ENCODE data around the gene C3orf70. TPM values are rescaled to one million over a fixed set of nuclear protein-coding genes. Genes with fewer than 3 reads are reported as not detected.
"Not testable (repeated sequence)": the region's sequence is repeated elsewhere in the genome, so short reads cannot be mapped to it uniquely, and the experiment has no call there.

C3orf70 gene
- total RNA-seq, 1 experiment from 2014 or later: not detected

- Histone ChIP-seq H3K9me3 (ENCODE audit: low read length) (no peaks in the 10 kb centered on the region), H3K79me2 (ENCODE audit: low read length) (no peaks in the 10 kb centered on the region), H3K4me3 (ENCODE audit: low read length) (no peak overlapping the region), H3K4me1 (ENCODE audit: low read length) (no peaks in the 10 kb centered on the region), H2AFZ (ENCODE audit: low read length) (no peak overlapping the region), H3K36me3 (ENCODE audit: insufficient read depth, low read length) (no peaks in the 10 kb centered on the region), H3K27me3 (ENCODE audit: low read length) (peaks cover 6% of the 10 kb centered on the region), H3K9ac (ENCODE audit: low read length) (no peak overlapping the region), H3K27ac (ENCODE audit: low read length) (no peak overlapping the region), H4K20me1 (ENCODE audit: insufficient read depth, low read depth, low read length) (no peaks in the 10 kb centered on the region), H3K4me2 (ENCODE audit: low read depth, low read length, poor library complexity, severe bottlenecking) (no peak overlapping the region), H3K9me2 (replicated peaks; ENCODE audit: insufficient read depth, low read length) (no peaks in the 10 kb centered on the region)
- DNase-seq: no peak
These were observed 38.1 kb downstream of the C3orf70 start for GRCh38 chr3:185114756-185115155.

DNA sequence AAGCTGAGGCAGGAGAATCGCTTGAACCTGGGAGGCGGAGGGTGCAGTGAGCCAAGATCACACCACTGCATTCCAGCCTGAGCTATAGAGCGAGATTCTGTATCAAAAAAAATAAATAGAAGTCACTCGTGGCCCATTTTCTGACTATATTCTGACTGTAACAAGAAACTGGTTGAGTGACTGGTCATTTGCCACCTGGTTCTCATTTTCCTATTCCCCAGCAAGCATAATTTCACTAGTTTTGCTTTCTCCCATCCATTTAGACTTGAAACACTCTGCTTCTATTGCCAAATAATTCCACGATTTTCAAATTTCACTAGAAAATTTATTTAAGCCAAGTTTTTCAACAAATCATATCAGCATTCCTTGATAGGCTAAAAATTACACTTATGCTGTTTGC, 40.7 kb downstream of the C3orf70 start:
- no peaks in the 10 kb centered on the region for H4K20me1 ChIP-seq (ENCODE audit: insufficient read depth, low read depth, low read length)
- no peaks in the 10 kb centered on the region for H3K4me1 ChIP-seq (ENCODE audit: low read length)
- DNase-seq: no peak
- H3K4me3 ChIP-seq (ENCODE audit: low read length): no peak overlapping the region
- H3K9me2 ChIP-seq (replicated peaks; ENCODE audit: insufficient read depth, low read length): no peaks in the 10 kb centered on the region
- H3K9me3 ChIP-seq (ENCODE audit: low read length): no peaks in the 10 kb centered on the region
- no peak overlapping the region for H3K9ac ChIP-seq (ENCODE audit: low read length)
- no peak overlapping the region for H3K4me2 ChIP-seq (ENCODE audit: low read depth, low read length, poor library complexity, severe bottlenecking)
- H3K36me3 ChIP-seq (ENCODE audit: insufficient read depth, low read length): no peaks in the 10 kb centered on the region
- no peaks in the 10 kb centered on the region for H3K79me2 ChIP-seq (ENCODE audit: low read length)
- peaks cover 6% of the 10 kb centered on the region for H3K27me3 ChIP-seq (ENCODE audit: low read length)
- H3K27ac ChIP-seq (ENCODE audit: low read length): no peak overlapping the region
- H2AFZ ChIP-seq (ENCODE audit: low read length): no peak overlapping the region

DNA sequence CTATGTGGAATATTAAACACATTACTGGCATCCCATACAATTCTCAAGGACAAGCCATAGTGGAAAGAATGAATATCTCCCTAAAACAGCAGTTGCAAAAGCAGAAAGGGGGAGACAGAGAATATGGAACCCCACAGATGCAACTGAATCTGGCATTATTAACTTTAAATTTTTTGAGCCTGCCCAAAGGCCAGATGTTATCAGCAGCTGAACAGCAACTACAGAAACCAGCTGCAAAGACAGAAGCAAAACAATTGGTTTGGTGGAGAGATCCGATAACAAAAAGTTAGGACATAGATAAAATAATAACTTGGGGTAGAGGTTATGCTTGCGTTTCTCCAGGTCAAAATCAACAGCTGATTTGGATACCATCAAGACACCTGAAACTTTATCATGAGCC, 43.8 kb downstream of the C3orf70 start:
- not testable (repeated sequence) for H4K20me1 ChIP-seq (ENCODE audit: insufficient read depth, low read depth, low read length); H3K27me3 ChIP-seq (ENCODE audit: low read length); H3K4me1 ChIP-seq (ENCODE audit: low read length); H2AFZ ChIP-seq (ENCODE audit: low read length); H3K36me3 ChIP-seq (ENCODE audit: insufficient read depth, low read length); H3K9me3 ChIP-seq (ENCODE audit: low read length); H3K9me2 ChIP-seq (replicated peaks; ENCODE audit: insufficient read depth, low read length); H3K4me3 ChIP-seq (ENCODE audit: low read length); H3K79me2 ChIP-seq (ENCODE audit: low read length); DNase-seq; H3K27ac ChIP-seq (ENCODE audit: low read length); H3K9ac ChIP-seq (ENCODE audit: low read length); H3K4me2 ChIP-seq (ENCODE audit: low read depth, low read length, poor library complexity, severe bottlenecking)

DNA sequence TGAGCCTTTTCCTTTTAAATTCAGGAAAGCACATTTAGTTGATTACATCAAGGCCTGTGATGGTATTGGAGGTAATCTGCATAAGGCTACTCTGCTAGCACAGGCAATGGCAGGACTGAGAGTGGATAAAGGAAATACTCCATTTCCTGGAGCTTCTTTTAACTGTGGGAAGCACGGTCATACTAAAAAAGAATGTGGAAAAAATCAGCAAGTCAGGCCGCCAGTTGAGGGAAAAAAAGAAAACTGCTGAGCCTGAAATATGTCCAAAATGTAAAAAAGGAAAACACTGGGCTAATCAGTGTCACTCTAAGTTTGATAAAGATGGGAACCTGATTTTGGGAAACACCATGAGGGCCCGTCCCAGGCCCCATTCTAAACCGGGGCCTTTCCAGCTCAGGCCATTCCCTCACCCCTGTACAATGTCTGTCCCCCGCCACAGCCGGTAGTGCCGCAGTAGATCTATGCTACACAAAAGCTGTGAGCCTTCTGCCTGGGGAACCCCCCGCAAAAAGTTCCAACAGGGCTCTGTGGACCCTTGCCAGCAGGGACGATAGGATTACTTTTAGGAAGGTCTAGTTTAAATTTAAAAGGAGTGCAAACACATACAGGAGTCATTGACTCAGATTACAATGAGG, 46.5 kb downstream of the C3orf70 start:
- not testable (repeated sequence) for H3K4me2 ChIP-seq (ENCODE audit: low read depth, low read length, poor library complexity, severe bottlenecking); DNase-seq; H3K9me2 ChIP-seq (replicated peaks; ENCODE audit: insufficient read depth, low read length); H3K9ac ChIP-seq (ENCODE audit: low read length); H3K4me3 ChIP-seq (ENCODE audit: low read length); H3K79me2 ChIP-seq (ENCODE audit: low read length); H3K4me1 ChIP-seq (ENCODE audit: low read length); H2AFZ ChIP-seq (ENCODE audit: low read length); H4K20me1 ChIP-seq (ENCODE audit: insufficient read depth, low read depth, low read length); H3K27ac ChIP-seq (ENCODE audit: low read length); H3K9me3 ChIP-seq (ENCODE audit: low read length); H3K27me3 ChIP-seq (ENCODE audit: low read length); H3K36me3 ChIP-seq (ENCODE audit: insufficient read depth, low read length)

DNA sequence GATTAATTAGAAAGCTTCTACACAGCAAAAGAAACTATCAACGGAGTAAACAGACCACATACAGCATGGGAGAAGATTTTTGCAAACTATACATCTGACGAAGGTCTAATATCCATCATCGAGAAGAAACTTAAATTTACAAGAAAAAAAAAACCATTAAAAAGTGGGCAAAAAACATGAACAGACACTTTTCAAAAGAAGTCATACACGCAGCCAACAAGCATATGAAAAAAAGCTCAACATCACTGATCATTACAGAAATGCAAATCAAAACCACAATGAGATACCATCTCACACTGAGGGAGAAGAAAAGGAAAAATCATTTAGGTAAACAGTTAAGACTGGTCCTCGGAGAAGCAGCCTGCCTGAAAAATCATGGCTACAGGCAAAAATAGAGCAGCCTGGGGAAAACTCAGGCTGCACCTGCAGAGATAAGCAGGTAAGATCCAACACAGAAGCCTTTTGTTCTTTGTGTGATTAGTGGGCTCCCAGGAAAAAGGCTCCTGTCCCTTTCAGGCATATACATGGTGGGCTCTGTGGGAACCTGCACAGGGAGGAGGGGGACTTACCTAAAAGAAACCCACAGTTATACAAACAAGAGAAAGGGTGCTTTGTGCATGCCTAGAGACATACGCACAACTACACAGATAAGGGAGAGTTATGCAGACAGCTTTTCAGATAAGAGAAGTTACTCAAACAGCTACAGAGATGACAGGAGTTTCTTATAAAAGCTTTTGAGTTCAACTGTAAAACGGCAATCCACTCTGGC, 49.3 kb downstream of the C3orf70 start:
- Histone ChIP-seq H3K36me3 (ENCODE audit: insufficient read depth, low read length) (no peaks in the 10 kb centered on the region), H3K9ac (ENCODE audit: low read length) (no peak overlapping the region), H2AFZ (ENCODE audit: low read length) (no peak overlapping the region), H3K4me1 (ENCODE audit: low read length) (no peaks in the 10 kb centered on the region), H3K9me2 (replicated peaks; ENCODE audit: insufficient read depth, low read length) (no peaks in the 10 kb centered on the region), H3K4me3 (ENCODE audit: low read length) (no peak overlapping the region), H3K27me3 (ENCODE audit: low read length) (no peaks in the 10 kb centered on the region), H3K9me3 (ENCODE audit: low read length) (no peaks in the 10 kb centered on the region), H3K4me2 (ENCODE audit: low read depth, low read length, poor library complexity, severe bottlenecking) (no peak overlapping the region), H3K27ac (ENCODE audit: low read length) (no peak overlapping the region), H4K20me1 (ENCODE audit: insufficient read depth, low read depth, low read length) (no peaks in the 10 kb centered on the region), H3K79me2 (ENCODE audit: low read length) (no peaks in the 10 kb centered on the region)
- DNase-seq: no peak

DNA sequence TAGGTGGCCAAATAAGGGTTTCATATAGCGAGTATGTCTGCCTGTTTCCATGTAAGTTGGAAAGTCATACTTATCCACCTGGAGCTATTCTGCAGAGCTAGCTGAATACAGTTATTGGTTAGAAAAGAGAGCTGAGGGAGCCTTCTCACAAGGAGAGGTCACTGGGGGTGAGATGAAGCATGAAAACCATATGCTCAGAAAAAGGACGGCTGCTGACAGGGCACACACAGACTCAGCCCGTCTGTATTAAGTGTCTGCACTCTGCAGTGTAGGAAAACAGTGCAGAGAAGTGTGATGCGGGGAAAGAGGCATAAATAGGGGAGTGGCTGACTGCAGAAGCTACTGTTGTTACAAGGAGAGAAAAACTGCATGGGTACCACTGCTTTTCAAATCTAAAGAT, 58.2 kb downstream of the C3orf70 start:
- DNase-seq: no peak
- H2AFZ ChIP-seq (ENCODE audit: low read length): no peak overlapping the region
- no peak overlapping the region for H3K9ac ChIP-seq (ENCODE audit: low read length)
- no peaks in the 10 kb centered on the region for H3K9me2 ChIP-seq (replicated peaks; ENCODE audit: insufficient read depth, low read length)
- no peaks in the 10 kb centered on the region for H3K79me2 ChIP-seq (ENCODE audit: low read length)
- H3K27ac ChIP-seq (ENCODE audit: low read length): no peak overlapping the region
- no peaks in the 10 kb centered on the region for H4K20me1 ChIP-seq (ENCODE audit: insufficient read depth, low read depth, low read length)
- no peak overlapping the region for H3K4me3 ChIP-seq (ENCODE audit: low read length)
- H3K4me2 ChIP-seq (ENCODE audit: low read depth, low read length, poor library complexity, severe bottlenecking): no peak overlapping the region
- no peaks in the 10 kb centered on the region for H3K4me1 ChIP-seq (ENCODE audit: low read length)
- no peaks in the 10 kb centered on the region for H3K9me3 ChIP-seq (ENCODE audit: low read length)
- H3K27me3 ChIP-seq (ENCODE audit: low read length): no peaks in the 10 kb centered on the region
- no peaks in the 10 kb centered on the region for H3K36me3 ChIP-seq (ENCODE audit: insufficient read depth, low read length)

DNA sequence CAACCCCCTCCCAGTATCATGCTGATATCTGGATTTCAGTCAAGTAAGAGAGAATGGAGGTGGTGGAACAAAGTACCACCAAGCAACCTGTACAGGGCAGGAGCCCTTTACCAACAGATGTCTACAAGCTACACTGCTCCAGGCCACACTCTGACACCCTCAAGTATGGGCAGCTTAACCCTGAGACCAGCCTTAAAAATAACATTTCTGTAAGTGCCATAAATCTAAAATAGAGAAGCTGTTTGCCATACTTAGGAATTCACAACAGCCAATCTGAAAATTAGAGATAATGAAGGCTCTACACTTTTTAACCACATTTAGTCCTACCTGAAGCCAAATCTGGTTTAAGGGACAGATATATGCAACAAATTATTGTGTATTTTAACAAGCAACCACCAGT, 59.7 kb downstream of the C3orf70 start:
- no peaks in the 10 kb centered on the region for H3K79me2 ChIP-seq (ENCODE audit: low read length)
- no peak overlapping the region for H3K4me3 ChIP-seq (ENCODE audit: low read length)
- no peak overlapping the region for H2AFZ ChIP-seq (ENCODE audit: low read length)
- no peak for DNase-seq
- H3K36me3 ChIP-seq (ENCODE audit: insufficient read depth, low read length): no peaks in the 10 kb centered on the region
- H3K27me3 ChIP-seq (ENCODE audit: low read length): no peaks in the 10 kb centered on the region
- H4K20me1 ChIP-seq (ENCODE audit: insufficient read depth, low read depth, low read length): no peaks in the 10 kb centered on the region
- H3K4me1 ChIP-seq (ENCODE audit: low read length): no peaks in the 10 kb centered on the region
- H3K9me3 ChIP-seq (ENCODE audit: low read length): no peaks in the 10 kb centered on the region
- no peak overlapping the region for H3K27ac ChIP-seq (ENCODE audit: low read length)
- H3K4me2 ChIP-seq (ENCODE audit: low read depth, low read length, poor library complexity, severe bottlenecking): no peak overlapping the region
- H3K9me2 ChIP-seq (replicated peaks; ENCODE audit: insufficient read depth, low read length): no peaks in the 10 kb centered on the region
- no peak overlapping the region for H3K9ac ChIP-seq (ENCODE audit: low read length)

GRCh38 chr3:185090811-185091210, 62.0 kb downstream of the C3orf70 start:
- Histone ChIP-seq H4K20me1 (ENCODE audit: insufficient read depth, low read depth, low read length) (no peaks in the 10 kb centered on the region), H3K36me3 (ENCODE audit: insufficient read depth, low read length) (no peaks in the 10 kb centered on the region), H3K27ac (ENCODE audit: low read length) (no peak overlapping the region), H3K9ac (ENCODE audit: low read length) (no peak overlapping the region), H3K79me2 (ENCODE audit: low read length) (no peaks in the 10 kb centered on the region), H3K4me3 (ENCODE audit: low read length) (no peak overlapping the region), H3K9me3 (ENCODE audit: low read length) (no peaks in the 10 kb centered on the region), H3K4me1 (ENCODE audit: low read length) (no peaks in the 10 kb centered on the region), H3K4me2 (ENCODE audit: low read depth, low read length, poor library complexity, severe bottlenecking) (no peak overlapping the region), H3K9me2 (replicated peaks; ENCODE audit: insufficient read depth, low read length) (no peaks in the 10 kb centered on the region), H3K27me3 (ENCODE audit: low read length) (no peaks in the 10 kb centered on the region), H2AFZ (ENCODE audit: low read length) (no peak overlapping the region)
- no peak for DNase-seq

All from Karpas-422 (cell line).